CD4-positive, CD25-positive, alpha-beta regulatory T cell (primary cell): ENCODE results near the gene CREBZF. TPM values are rescaled to one million over a fixed set of nuclear protein-coding genes. Genes with fewer than 3 reads are reported as not detected.
"Not testable (repeated sequence)": the region's sequence is repeated elsewhere in the genome, so short reads cannot be mapped to it uniquely, and the experiment has no call there.

Source experiments
- ATAC-seq, 2 donors: fragments of 150-1000 bp; cut with Tn5 transposase; one replicate each; pipeline ENCODE4 v1.10.0; 2021; ENCODE audit warnings: low read depth in 2 of 2, moderate number of reproducible peaks in 2 of 2, moderate library complexity in 1 of 2
- DNase-seq, 3 donors: peaks; one replicate each; pipeline versions ENCODE4 v3.0.0 to v3.0.0-alpha.2; 2012 to 2022; ENCODE audit warnings: mixed read lengths in 1 of 3
- H3K27ac ChIP-seq: one replicate; pipeline ENCODE4 v1.7.0; 2013; ENCODE audit warnings: mild to moderate bottlenecking, low read length; ENCODE audit not compliant: insufficient read depth, poor library complexity, severe bottlenecking
- H3K27me3 ChIP-seq: one replicate; pipeline ENCODE4 v1.7.0; 2013; ENCODE audit warnings: low read length; ENCODE audit not compliant: control insufficient read depth, insufficient read depth
- H3K36me3 ChIP-seq: one replicate; pipeline ENCODE4 v1.7.0; 2013; ENCODE audit warnings: mild to moderate bottlenecking, low read length, moderate library complexity; ENCODE audit not compliant: control insufficient read depth, insufficient read depth
- H3K4me1 ChIP-seq: 2 replicates; pipeline ENCODE4 v1.7.0; 2013; ENCODE audit warnings: mild to moderate bottlenecking, low read length; ENCODE audit not compliant: insufficient read depth, control insufficient read depth, poor library complexity, severe bottlenecking
- H3K4me3 ChIP-seq: one replicate; pipeline ENCODE4 v1.7.0; 2013; ENCODE audit warnings: low read depth, mild to moderate bottlenecking, low read length, moderate library complexity
- H3K9me3 ChIP-seq, 2 experiments: 1 replicate in 1 of 2; 2 replicates in 1 of 2; pipeline ENCODE4 v1.7.0; 2013; ENCODE audit warnings: low read length in 2 of 2, mild to moderate bottlenecking in 1 of 2, moderate library complexity in 1 of 2; ENCODE audit not compliant: control insufficient read depth in 2 of 2
- H3K27ac Mint-ChIP-seq, 3 donors: one replicate each; pipeline ENCODE4 v1.8.0; 2020 to 2022; ENCODE audit warnings: mild to moderate bottlenecking in 3 of 3, mixed read lengths in 3 of 3, moderate library complexity in 2 of 3
- H3K27me3 Mint-ChIP-seq: one replicate; pipeline ENCODE4 v1.8.0; 2022; ENCODE audit warnings: mild to moderate bottlenecking, mixed read lengths
- H3K36me3 Mint-ChIP-seq: one replicate; pipeline ENCODE4 v1.8.0; 2020; ENCODE audit warnings: mixed read lengths
- H3K4me1 Mint-ChIP-seq, 4 donors: one replicate each; pipeline ENCODE4 v1.8.0; 2020 to 2022; ENCODE audit warnings: mixed read lengths in 4 of 4, mild to moderate bottlenecking in 1 of 4
- H3K4me3 Mint-ChIP-seq, 4 donors: one replicate each; pipeline ENCODE4 v1.8.0; 2020 to 2022; ENCODE audit warnings: mild to moderate bottlenecking in 4 of 4, mixed read lengths in 4 of 4, moderate library complexity in 3 of 4
- H3K9me3 Mint-ChIP-seq, 7 donors: one replicate each; pipeline ENCODE4 v1.8.0; 2020 to 2022; ENCODE audit warnings: mixed read lengths in 7 of 7, mild to moderate bottlenecking in 3 of 7, moderate library complexity in 2 of 7
- polyA plus RNA-seq, 4 donors: library from polyadenylated mRNA; unstranded; fragments of 300-500 nt; fragmentation: Illumina TruSeq; gene quantifications; one replicate each; pipeline ENCODE4 v1.2.3, GENCODE V29; 2021
- total RNA-seq: library from RNA; stranded (reverse); gene quantifications from one replicate; pipeline ENCODE4 v1.2.3, GENCODE V29; 2022

The CREBZF gene
- total and polyA plus RNA-seq, 5 donors from 2014 or later: 12.1 to 57.0 (median 14.7) TPM

- Mint-ChIP-seq H3K36me3 (peaks cover 11% of the 10 kb centered on the region), H3K9me3 (no peaks in the 10 kb centered on the region), H3K27me3 (no peaks in the 10 kb centered on the region), H3K4me1 (peaks cover 9 to 37% (median 29%) of the 10 kb centered on the region in 4 donors), H3K27ac (peak overlapping the region; percentile 93 to 99 (median 99)), H3K4me3 (peak overlapping the region; percentile 99 to 100 (median 100))
- Histone ChIP-seq H3K27ac (peak overlapping the region; percentile 98), H3K36me3 (peaks cover 6% of the 10 kb centered on the region), H3K4me1 (peaks cover 28% of the 10 kb centered on the region), H3K4me3 (peak overlapping the region; percentile 95), H3K9me3 (no peaks in the 10 kb centered on the region), H3K27me3 (no peaks in the 10 kb centered on the region)
- DNase-seq (no peak), ATAC-seq (no peak)
These were observed 804 bp upstream of the CREBZF start for GRCh38 chr11:85665733-85666132.

- peaks cover 23% of the 10 kb centered on the region for H3K36me3 ChIP-seq
- H3K4me1 ChIP-seq: peaks cover 35% of the 10 kb centered on the region
- DNase-seq: peak; percentile 84 to 92 (median 91)
- H3K27ac ChIP-seq: peak overlapping the region; percentile 98
- Mint-ChIP-seq H3K4me3 (peak overlapping the region; percentile 99 to 100 (median 100)), H3K36me3 (peaks cover 19% of the 10 kb centered on the region), H3K27ac (peak overlapping the region; percentile 95 to 99 (median 99)), H3K4me1 (peaks cover 24 to 54% (median 44%) of the 10 kb centered on the region in 4 donors), H3K27me3 (no peaks in the 10 kb centered on the region), H3K9me3 (no peaks in the 10 kb centered on the region)
- H3K27me3 ChIP-seq: no peaks in the 10 kb centered on the region
- H3K9me3 ChIP-seq: no peaks in the 10 kb centered on the region
- peak overlapping the region; percentile 95 for H3K4me3 ChIP-seq
- ATAC-seq: peak; percentile 85
These were observed 945 bp downstream of the CREBZF start for GRCh38 chr11:85663753-85664614.

- Histone ChIP-seq H3K27me3 (no peaks in the 10 kb centered on the region), H3K4me3 (peak overlapping the region; percentile 95), H3K9me3 (no peaks in the 10 kb centered on the region), H3K36me3 (peaks cover 29% of the 10 kb centered on the region), H3K27ac (peak overlapping the region; percentile 98), H3K4me1 (peaks cover 35% of the 10 kb centered on the region)
- no peaks in the 10 kb centered on the region for H3K27me3 Mint-ChIP-seq
- ATAC-seq (no peak), DNase-seq (peak in 1 of 3 donors; percentile 56)
- no peaks in the 10 kb centered on the region for H3K9me3 Mint-ChIP-seq
- H3K4me1 Mint-ChIP-seq: peaks cover 32 to 59% (median 47%) of the 10 kb centered on the region in 4 donors
- peak overlapping the region; percentile 99 to 100 (median 100) for H3K4me3 Mint-ChIP-seq
- H3K27ac Mint-ChIP-seq: peak overlapping the region; percentile 95 to 99 (median 99)
- H3K36me3 Mint-ChIP-seq: peaks cover 24% of the 10 kb centered on the region
These were observed 1.7 kb downstream of the CREBZF start for GRCh38 chr11:85663080-85663752.

DNA sequence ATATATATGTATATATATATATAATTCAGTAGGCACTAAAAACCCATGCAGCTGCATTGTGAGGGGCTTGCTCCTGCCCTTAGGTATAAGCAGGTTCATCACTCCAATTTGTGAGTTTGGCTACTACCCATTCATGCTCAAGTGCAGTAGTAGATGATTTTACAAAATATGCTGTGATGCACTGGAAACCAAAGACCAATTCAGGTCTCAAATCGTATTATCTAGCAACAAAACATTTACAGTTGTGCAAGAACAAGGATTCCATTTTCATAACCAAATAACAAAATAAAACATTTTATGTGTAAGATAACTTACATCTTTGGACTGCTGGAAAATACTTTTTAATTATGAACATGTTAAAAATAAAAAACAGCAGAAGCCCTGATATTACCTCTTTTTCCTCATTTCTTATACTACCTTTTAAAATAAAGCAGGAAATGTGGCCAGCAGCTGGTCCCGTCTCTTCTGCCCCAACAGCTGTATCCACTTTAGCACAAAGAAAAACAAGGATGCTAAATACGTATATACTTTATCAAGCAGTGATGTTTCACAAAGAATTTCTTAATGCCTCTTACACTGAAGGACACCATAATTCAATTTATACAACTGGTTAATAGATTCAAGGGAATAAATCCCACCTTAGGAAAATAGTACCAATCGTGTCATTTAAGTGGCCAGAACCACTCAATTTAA lies 2.8 kb downstream of the CREBZF start:
- H3K27ac Mint-ChIP-seq: no peak overlapping the region

DNA sequence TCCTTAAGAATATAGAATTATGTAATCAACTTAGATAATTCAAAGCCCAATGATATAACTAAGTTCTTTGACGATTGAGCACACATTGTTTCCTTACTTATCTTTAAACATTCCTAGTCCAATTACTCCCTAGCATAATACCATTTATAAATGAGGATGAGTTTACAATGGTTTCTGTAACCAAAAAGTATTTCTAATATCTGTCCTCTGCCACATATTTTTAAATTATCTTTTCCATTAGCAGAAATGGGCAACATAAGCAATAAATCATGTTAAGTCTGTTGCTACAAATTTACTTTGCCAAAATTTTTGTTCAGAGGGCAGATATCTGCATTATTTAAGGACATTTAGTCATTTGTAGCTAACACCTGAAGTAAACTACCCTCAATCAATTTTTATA lies 6.7 kb downstream of the CREBZF start:
- H3K9me3 ChIP-seq: no peaks in the 10 kb centered on the region
- H3K27ac ChIP-seq: no peak overlapping the region
- Mint-ChIP-seq H3K4me3 (peak overlapping the region in 1 of 4 donors; percentile 22), H3K9me3 (no peaks in the 10 kb centered on the region), H3K27me3 (no peaks in the 10 kb centered on the region), H3K36me3 (peaks cover 24% of the 10 kb centered on the region), H3K4me1 (peaks cover 34 to 53% (median 47%) of the 10 kb centered on the region in 4 donors), H3K27ac (no peak overlapping the region)
- no peak overlapping the region for H3K4me3 ChIP-seq
- peaks cover 29% of the 10 kb centered on the region for H3K4me1 ChIP-seq
- ATAC-seq (no peak), DNase-seq (no peak)
- H3K36me3 ChIP-seq: peaks cover 63% of the 10 kb centered on the region
- H3K27me3 ChIP-seq: no peaks in the 10 kb centered on the region

More for the DNA sequence above, 2.8 kb downstream of the CREBZF start:
- Histone ChIP-seq H3K4me1 (peaks cover 35% of the 10 kb centered on the region), H3K4me3 (peak overlapping the region; percentile 95), H3K27ac (peak overlapping the region; percentile 98), H3K36me3 (peaks cover 37% of the 10 kb centered on the region), H3K27me3 (no peaks in the 10 kb centered on the region), H3K9me3 (no peaks in the 10 kb centered on the region)
- H3K36me3 Mint-ChIP-seq: peaks cover 24% of the 10 kb centered on the region
- peaks cover 34 to 62% (median 47%) of the 10 kb centered on the region in 4 donors for H3K4me1 Mint-ChIP-seq
- H3K4me3 Mint-ChIP-seq: peak overlapping the region; percentile 63 to 99 (median 72)
- no peak for DNase-seq
- no peaks in the 10 kb centered on the region for H3K27me3 Mint-ChIP-seq
- ATAC-seq: no peak
- no peaks in the 10 kb centered on the region for H3K9me3 Mint-ChIP-seq

- H3K27ac Mint-ChIP-seq: no peak overlapping the region
- no peaks in the 10 kb centered on the region for H3K27me3 Mint-ChIP-seq
- no peak overlapping the region for H3K4me3 Mint-ChIP-seq
- peaks cover 31 to 58% (median 46%) of the 10 kb centered on the region in 4 donors for H3K4me1 Mint-ChIP-seq
- no peak overlapping the region for H3K4me3 ChIP-seq
- ATAC-seq (no peak), DNase-seq (no peak)
- H3K36me3 ChIP-seq: peaks cover 68% of the 10 kb centered on the region
- H3K9me3 ChIP-seq: no peaks in the 10 kb centered on the region
- H3K27ac ChIP-seq: no peak overlapping the region
- H3K9me3 Mint-ChIP-seq: no peaks in the 10 kb centered on the region
- H3K27me3 ChIP-seq: no peaks in the 10 kb centered on the region
- H3K4me1 ChIP-seq: peaks cover 15% of the 10 kb centered on the region
- H3K36me3 Mint-ChIP-seq: peaks cover 20% of the 10 kb centered on the region
These were observed 8.2 kb downstream of the CREBZF start for GRCh38 chr11:85656777-85657176.

- H3K27me3 ChIP-seq, H3K9me3 Mint-ChIP-seq, H3K27me3 Mint-ChIP-seq, H3K27ac Mint-ChIP-seq, DNase-seq, H3K4me1 ChIP-seq, H3K36me3 Mint-ChIP-seq, H3K27ac ChIP-seq, ATAC-seq, H3K4me3 ChIP-seq, H3K9me3 ChIP-seq, H3K4me3 Mint-ChIP-seq: not testable (repeated sequence)
- H3K36me3 ChIP-seq: peaks cover 59% of the 10 kb centered on the region
- H3K4me1 Mint-ChIP-seq: peaks cover 15 to 41% (median 28%) of the 10 kb centered on the region in 4 donors
These were observed 10.6 kb downstream of the CREBZF start for GRCh38 chr11:85654343-85654742.
